Activated T-cell treated with anti-CD3 and anti-CD28 coated beads for 48 hours (primary cell): Measurements from ENCODE around the gene RIMBP2.
"Not testable (repeated sequence)": the region's sequence is repeated elsewhere in the genome, so short reads cannot be mapped to it uniquely, and the experiment has no call there.

ENCODE experiments used
- DNase-seq: peaks from one replicate; pipeline ENCODE4 v3.0.0-alpha.2; 2020; ENCODE audit warnings: low read depth

Gene RIMBP2

DNA sequence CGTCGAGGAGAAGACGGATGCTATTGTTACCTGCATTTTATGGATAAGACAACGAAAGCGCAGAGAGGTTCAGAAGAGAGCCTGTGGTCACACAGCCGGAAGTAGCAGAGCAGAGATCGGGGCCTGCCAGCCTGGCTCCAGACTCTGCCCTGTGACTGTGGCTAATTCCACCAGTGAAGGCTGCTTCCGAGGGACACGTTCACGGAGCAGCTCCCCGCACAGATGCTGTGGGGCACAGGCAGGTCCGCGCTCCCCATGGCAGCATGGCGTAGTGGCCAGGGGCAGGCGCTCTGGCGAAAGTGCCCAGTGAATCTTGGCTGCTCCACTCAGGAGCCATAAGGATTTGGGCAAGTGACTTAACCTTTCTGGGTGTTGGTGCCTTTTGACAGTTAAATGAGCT lies 9.8 kb downstream of the RIMBP2 start:
- DNase-seq, result no peak

GRCh38 chr12:130705178-130705822 lies 10.8 kb downstream of the RIMBP2 start:
- DNase-seq, result no peak

GRCh38 chr12:130704606-130705005 lies 11.5 kb downstream of the RIMBP2 start:
- DNase-seq, result no peak

- DNase-seq, result no peak
Observed at GRCh38 chr12:130703733-130704375, 12.2 kb downstream of the RIMBP2 start.

DNA sequence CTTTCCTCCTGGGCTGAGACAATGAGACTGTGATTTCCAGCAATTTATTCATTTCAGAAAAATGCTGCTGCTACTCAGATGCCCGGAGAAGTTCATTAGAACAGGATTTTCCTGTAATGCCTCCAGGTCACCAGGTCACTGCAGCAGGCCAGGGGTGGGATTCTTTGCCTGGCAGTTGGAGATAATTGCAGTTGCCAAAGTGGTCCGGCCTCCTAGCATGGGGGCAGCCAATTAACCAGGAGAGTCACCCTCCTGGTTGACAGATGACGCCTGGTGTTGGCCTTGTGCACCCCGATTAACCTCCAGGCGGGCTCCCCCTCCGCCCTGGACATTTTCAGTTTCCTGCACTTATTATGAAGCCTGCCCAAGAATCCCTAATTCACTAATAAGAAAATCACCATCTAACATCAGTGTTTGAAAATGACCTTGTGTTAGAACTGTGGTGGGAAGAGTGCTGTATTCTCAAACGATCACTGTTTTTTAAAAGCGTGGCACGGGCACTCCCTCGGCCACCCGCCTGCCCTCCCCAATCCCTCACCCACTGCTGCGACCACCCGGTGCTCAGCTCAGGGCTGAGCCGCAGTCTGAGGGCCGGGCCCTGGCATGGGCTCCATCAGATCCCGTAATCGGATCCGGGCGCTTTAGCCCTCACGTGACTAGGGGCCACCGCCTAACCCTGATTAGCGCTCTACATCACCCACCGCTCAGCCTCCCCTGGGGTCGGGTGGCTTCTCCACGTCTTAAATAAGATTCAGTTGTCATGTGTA lies 12.9 kb downstream of the RIMBP2 start:
- no peak for DNase-seq

DNA sequence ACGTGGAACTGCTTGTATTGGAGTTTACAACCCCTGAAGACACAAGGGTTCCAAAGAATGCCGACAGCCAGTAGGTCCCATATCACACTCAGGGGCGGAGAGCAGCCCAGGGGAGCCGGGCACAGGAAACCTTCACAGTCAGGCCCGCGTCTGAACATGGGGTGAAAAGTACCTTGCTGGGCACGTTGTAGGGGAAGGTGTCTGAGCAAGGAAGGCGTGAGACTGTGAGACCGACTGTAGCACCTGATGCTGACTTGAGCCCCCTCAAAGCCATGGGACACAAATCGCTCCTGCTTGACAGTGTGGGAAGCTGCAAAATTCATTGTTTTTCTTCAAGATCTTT lies 14.7 kb downstream of the RIMBP2 start:
- no peak for DNase-seq

DNA sequence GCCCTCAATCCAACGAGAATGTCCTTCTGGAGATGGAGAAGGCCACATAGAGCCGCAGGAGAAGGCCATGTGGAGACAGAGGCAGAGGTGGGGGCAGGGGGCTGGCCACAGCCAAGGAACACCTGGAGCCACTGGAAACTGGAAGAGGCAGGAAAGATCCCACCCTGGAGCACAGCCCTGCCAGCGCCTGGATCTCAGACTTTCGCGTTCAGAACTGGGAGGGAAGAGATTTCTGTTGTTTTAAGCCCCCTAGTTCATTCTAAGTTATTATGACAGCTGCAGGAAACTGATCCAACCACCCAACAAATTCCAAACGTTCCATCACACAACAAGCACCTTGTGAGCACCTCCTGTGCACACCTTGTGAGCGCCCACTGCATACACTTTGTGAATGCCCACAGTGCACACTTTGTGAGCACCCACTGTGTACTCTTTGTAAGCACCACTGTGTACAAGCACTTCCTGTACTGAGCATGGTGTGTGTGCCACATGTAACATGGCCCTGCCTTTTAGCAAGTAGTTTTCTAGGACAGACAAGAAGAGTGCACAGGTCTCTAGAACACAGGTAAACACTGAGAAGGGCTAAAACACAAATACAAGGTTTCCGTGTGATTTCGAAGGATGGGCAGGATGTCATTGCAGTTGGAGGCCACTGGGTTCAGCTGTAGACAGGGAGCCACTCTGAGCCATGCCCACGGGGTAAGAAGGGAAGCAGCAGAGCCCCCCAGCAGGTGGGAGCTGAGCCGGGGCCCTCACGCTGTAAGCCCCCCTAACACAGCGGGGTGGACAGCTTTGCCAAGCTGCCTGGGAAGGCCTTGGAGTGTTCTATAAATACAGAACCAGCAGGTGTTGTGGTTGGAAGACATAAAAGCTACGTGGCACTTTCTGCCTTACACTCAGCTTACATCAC lies 15.4 kb downstream of the RIMBP2 start:
- DNase-seq, result no peak

DNA sequence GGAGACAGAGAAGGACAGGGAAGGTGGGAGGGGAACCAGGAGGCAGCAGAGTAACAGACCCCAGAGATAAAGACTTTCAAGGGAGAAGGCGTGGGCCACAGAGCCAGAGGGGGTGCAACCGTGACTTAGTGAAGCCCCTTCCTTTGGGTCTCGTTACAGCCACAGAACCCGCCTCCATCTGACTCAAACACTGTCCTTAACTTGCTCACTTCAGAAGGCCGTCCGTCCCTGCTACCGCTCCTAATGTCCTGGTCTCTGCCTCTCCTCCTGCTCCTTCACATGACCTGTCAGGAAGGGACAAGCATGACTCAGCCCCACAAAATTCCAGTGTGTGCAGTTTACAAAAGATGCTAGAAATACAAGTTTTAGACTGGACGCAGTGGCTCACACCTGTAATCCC lies 18.0 kb downstream of the RIMBP2 start:
- no peak for DNase-seq

DNA sequence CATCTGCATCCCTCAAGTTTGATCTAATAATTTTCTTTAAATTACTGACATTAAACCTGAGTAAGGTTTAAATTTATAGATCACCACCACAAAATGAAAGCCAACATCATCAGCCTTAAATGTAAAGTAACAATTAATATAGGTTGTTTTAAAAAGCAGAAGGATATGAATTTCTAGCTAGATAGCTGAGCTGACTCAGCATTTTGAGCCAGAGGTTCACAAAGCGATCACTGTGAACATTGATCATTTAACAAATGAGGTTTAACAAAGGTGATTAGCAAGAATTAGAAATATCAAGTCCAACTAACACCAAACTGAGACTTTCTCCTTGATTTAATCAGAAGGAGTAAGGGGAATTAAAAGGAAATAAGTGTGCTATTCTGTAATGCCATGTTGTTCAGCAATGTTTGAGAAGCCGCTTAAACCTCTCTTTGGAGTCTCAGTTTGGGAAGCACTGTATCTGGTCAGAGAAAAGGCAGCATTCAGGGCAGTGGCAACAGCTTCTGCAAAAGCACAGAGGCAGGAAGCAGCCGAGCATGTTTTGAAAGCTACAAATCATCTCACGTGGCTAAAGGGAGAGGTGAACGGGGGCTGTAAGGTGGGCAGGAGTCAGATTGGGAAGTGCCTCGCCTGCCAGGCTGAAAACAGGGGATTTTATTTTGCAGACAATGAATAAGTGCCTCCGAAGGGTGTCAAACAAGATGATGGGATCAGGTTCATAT lies 19.6 kb downstream of the RIMBP2 start:
- no peak for DNase-seq

DNA sequence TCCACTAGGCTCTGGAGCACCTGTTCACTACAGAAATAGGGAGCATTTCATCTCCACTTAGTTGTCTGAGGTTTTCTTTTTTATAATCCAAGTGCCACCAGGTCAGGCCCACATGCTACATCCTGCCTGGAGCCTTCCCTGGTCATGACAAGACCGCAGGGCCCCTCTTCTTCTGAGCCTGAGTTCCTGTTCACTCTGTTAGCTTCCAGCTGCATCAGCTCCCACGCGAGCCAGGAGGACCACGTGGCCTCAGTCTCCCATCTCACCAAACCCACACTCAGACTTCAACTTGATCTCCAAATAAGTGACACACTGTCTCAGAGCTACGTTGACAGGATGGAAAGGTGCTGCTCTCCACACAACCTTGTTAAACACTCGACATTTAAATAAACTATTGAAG lies 21.0 kb downstream of the RIMBP2 start:
- DNase-seq, result no peak

DNA sequence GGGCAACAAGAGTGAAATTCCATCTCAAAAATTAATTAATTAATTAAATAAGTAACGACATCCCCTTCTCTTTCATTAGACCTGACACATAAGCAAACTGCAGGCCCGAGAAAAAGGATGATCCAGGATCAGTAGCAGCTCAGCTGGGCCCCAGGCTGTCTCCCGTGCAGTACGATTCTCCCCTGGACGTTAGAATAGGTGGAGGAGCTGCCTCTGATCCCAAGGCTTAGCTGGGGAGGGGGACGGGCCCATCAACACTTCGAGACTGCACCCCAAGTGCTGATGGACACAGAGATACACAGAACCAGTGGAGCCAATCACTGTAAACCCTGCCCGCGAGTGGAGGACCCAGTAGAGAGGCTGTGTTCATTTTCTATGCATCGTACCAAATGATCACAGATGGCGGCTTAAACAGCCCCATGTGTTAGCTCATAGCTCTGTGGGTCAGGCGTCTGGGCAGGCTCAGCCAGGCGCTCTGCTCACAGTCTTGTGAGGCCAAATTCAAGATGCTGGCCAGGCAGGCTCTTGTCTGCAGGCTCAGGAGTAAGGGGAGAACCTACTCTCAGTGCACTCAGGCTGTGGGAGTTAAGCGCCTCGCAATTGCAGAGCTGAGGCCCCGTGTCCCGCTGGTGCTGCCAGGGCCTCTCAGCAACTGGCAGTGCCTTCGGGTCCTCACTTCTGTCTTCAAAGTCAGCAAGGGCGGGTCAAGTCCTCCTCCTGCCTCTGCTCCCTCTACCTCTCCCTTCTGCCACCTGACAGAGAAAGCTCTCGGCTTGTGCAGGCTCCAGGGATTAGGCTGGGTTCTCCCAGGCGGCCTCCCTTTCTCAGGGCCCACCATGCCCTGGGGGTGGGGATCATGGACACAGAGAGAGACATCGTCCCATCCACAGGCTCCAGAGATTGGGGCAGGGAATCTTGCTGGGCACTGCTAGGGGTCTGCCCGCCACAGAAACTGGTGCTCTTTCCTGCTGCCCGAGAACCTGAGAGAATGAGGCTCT lies 26.4 kb downstream of the RIMBP2 start:
- DNase-seq, result no peak

DNA sequence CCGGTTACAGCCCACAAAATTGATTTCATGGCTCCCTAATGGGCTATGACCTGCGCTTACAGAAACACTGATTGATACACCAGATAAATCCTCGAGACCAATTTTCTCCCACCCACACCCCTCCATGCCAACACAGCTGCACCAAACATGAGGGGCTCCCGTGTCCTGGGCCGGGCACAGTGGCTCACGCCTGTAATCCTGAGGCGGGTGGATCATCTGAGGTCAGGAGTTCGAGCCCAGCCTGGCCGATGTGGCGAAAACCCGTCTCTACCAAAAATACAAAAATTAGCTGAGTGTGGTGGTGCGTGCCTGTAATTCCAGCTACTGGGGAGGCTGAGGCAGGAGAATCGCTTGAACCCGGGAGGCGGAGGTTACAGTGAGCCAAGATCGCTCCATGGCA lies 27.1 kb downstream of the RIMBP2 start:
- DNase-seq, result not testable (repeated sequence)

DNA sequence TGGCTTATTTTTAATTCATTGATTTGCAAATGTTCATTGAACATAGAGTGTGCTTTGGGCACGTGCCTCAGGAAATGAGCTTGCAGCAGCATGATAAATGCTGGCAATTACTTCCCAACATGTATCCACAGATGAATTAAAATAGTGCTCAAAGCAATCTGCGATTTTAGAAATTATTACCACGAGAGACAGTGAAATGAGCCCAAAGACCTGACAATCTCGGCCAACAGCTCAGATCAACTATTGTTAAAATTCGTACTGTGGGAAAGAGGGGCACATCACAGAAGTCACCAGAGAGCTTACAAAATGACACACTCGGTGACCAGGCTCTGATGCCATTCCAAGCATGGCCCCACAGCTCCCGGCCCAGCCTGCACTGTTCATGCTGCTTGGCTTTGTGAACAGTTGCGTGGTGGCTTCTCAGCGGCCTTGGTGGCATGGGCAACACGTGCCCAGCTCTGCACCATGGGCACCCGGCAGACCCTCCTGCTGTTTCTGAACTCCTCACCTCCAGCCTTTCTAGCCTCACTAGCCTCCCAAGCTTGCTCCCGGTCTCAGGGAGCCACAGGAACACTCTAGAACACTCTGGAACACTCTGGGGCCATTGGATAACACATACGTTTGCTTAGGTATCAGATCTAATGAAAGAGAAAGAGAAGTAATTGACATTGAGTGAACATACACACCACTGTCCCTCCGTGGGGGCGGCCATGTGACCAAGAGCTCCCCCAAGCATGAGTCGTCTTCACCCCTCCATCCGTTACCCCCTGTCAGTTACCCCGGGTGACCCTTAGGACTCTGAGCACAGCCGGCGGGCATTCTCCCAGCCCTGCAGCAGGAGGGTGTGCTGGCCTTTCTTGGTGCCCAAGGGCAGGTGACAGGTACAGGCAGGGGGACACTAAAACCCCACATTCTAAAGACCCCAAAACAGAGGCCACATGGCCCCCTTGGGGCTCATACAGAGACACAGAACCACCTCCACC lies 28.0 kb downstream of the RIMBP2 start:
- DNase-seq, result no peak

GRCh38 chr12:130687190-130687589 lies 28.9 kb downstream of the RIMBP2 start:
- no peak for DNase-seq

DNA sequence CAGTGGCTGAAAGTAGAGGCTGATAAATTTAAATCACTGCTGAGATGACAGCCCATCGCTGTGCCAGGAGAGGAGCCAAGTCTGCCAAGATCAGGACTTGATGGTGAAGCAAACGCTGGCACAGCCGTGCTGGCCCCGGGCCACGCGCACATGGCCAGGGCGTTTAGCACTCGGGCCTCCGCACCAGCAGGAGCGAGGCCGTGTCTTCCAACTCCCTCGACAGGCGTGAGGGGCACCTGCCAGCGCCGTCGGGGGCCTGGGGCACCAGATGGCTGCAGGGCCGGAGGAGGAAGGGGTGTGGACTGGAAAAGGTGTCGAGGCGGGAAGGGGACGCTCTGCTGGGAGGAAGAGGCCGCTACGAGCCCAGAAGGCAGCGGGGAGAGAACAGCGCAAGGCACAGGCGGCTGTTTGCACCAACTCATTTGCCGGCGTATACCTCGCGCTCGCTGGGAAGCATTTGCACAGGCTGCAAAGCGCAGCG lies 29.5 kb downstream of the RIMBP2 start:
- no peak for DNase-seq

GRCh38 chr12:130685850-130686249 lies 30.2 kb downstream of the RIMBP2 start:
- DNase-seq, result no peak

DNA sequence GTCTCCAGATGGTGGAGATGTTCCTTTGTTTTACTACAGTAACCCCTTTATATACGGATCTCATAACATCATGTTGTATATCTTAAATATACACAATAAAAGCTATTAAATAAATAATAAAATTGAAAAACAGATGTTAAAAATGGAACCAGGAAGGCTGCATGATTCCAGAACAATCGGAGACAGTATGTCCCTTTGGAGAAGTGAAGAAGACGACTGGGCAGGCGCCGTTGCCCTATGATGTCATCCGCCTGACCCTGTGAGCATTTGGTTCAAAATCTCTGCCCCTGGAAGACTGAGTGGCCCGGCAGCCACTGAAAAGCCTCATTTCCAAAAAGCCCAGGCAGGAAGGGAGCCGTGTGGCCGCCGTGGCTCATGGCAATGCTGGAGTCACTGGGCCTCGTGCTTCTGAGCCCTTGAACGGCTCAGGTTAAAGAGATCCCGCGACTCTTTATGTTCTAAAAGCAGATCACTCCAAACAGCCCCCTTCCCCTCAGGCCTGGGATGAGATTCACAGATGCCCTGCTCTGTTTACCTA lies 30.8 kb downstream of the RIMBP2 start:
- no peak for DNase-seq

DNA sequence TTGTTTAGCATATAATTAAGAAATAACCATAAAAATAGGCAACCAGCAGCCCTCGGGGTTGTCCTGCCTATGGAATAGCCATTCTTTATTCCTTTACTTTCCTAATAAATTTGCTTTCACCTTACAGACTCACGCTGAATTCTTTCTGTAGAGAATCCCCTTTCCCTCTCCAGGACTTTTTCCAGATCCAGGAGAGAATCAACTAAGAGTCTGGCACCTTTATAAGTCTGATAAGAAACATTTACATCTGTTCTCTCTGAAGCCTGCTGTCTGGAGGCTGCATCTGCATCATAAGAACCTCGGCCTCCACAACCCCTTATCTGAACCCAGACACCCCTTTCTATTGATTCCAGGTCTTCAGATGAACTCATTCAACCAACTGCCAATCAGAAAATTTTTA lies 32.3 kb downstream of the RIMBP2 start:
- DNase-seq, result no peak

DNA sequence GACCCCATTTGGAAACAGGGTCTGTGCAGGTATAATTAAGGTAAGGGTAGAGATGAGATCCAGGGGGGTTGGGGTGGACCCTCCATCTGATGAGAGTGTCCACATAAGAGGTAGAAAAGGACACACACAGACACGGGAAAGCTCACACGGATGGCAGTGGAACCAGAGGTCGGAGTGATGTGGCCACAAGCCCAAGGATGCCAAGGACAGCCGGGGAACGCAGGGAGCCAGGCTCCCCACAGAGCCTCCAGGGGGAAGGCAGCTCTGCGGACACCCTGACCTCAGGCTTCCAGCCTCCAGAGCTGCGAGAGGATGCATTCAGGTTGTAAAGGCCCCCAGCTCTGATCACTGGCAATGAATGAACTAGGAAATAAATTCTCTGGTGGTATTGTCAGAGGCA lies 33.0 kb downstream of the RIMBP2 start:
- DNase-seq, result no peak
